ENCODE measurements around the gene FSD2. TPM values are rescaled to one million over a fixed set of nuclear protein-coding genes. Genes with fewer than 3 reads are reported as not detected.
A peak's percentile ranks its signal among the peaks of the same experiment; 100 is the strongest.

Gene FSD2, protein sequence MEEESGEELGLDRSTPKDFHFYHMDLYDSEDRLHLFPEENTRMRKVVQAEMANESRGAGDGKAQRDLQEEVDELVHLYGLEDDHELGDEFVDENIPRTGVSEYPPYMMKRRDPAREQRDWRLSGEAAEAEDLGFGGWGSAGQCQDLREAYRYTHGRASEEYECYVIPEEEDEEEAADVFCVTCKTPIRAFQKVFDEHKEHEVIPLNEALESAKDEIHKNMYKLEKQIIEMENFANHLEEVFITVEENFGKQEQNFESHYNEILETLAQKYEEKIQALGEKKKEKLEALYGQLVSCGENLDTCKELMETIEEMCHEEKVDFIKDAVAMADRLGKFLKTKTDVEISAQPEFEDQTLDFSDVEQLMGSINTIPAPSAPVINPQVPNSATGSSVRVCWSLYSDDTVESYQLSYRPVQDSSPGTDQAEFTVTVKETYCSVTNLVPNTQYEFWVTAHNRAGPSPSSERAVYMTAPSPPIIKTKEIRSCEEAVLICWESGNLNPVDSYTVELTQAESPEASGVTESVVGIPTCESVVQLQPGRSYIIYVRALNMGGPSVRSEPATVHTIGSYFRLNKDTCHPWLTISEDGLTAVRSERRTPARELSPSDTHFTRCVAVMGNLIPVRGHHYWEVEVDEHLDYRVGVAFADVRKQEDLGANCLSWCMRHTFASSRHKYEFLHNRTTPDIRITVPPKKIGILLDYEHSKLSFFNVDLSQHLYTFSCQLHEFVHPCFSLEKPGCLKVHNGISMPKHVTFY
- total RNA-seq: not detected

DNA sequence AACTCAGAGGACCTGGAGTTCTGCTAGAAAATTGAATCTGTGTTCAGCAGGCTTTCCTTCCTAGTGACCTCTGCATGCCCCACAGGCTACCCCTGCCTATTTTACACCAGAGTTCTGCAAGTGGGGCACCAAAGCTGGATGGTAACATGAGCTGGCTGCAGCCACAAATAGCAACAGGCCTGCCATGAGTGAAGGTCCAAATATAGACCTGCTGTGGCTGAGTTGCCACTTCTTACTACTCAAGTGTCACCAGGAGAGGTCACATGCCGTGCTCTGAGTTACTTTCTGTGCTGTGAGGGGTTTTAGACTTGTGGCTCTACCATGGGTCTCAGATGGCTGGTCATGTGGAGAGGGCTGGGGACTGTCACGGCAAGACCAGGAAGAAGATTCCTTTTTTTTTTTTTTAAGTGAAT lies at the start of gene FSD2:
TSS of gene FSD2 (minus strand) at position 76 of the 413 bp plus-strand sequence. CDS start 18,679 bp downstream, outside the sequence.
- DNase-seq (ENCODE audit: low spot score) (no peak), ATAC-seq (no peak)
- intact Hi-C loops (cut with DNase I): no loop called here

DNA sequence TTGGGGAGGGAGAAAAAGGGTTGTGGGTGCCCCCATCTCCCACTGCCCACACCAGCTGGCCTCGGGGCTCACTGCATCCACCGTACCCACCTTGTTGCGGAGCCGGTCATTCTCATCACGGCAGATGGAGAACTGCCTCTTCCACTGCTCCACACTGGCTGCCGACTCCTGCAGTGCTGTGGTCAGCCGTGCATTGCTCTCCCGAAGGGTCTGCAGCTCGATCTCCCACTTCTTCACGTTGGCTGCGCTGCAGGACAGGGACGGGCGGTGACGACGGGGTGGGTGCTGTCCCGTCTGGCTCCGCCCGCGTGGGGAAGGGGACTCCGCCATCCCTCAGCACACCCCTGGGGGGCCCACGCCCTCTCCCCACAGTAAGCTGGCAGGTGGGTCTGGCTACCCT lies 48.7 kb upstream of the FSD2 start:
- intact Hi-C loops (cut with DNase I): no loop called here
- no peak for ATAC-seq
- no peak for DNase-seq (ENCODE audit: low spot score)

DNA sequence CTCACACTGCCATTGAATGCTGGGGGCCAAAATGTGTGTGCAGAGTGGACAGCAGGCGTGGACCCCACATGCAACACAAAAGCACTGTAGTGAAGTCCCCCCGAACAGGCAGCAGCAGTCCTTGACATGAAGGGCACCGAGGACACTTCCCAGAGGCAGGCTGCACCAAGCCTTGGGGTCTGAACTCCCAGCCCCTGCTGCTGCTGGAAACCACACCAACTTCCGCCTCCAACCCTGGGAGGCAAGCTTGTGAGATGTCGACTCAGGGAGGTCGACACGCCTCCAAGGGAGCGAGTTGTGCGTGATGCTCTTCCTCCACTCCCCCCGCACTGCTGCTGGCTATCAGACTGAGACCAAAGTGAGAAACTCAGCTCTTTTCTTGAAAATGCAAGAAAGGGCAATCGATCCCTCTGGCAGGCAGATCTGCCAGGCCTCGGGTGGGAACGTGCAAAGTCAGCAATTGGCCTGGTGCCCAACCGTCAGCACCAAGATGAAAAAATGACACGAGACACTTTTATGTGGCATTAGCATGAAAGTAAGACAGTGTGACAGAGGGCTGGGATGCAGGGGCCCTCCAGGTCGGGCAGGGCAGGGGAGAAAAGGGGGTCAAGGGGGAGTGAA lies 47.2 kb upstream of the FSD2 start:
- DNase-seq (ENCODE audit: low spot score) (no peak), ATAC-seq (no peak)
- intact Hi-C loops (cut with DNase I): no loop called here

DNA sequence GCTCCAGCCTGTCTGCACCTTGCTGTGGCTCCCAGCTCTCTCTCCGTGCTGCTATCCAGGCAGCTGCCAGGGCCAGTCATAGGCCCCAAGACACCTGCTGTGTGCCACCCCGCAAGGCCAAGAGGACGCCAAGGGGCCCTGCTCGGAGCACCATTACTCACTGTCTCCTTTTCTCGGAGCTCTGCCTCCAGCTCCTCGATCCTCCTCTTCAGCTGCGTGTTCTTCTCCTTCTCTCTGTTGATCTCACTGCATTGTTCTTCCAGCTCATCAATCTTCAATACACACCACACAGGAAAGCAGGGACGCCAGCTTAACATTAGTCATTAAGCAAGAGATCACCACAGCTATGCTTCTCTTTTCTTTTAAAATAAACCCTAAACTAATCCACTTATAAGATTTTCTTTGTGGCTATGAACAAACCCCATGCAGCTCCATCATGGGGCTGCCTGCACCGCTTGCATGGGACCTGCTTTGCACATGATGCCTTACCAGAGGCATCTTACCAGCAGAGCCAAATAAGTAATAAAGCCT lies 46.2 kb upstream of the FSD2 start:
- no peak for ATAC-seq
- no peak for DNase-seq (ENCODE audit: low spot score)
- intact Hi-C loops (cut with DNase I): no loop called here

DNA sequence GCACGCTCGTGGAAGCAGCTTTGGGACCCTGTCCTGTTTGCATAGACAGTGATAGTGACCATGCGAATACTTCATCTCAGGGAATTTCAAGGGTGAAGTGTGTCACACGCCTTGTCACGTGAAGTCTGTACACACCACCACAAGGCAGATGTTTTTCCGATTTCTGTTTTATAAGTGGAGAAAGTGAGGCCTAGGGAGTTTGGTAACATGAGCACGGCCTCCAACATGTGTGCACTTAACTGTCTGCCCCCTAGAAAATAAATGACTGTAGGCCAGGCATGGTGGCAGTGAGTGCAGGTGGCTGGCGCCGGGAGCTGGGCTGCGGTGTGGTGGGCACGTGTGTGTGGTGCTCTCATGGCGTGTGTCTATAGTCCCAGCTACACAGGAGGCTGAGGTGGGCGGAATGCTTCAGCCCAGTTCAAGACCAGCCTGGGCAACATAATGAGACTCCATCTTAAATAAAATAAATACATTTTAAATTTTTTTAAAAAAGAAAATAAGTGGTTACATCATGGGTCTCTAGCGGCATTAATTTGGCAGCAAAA lies 45.5 kb upstream of the FSD2 start:
- intact Hi-C loops (cut with DNase I): no loop called here
- no peak for ATAC-seq
- no peak for DNase-seq (ENCODE audit: low spot score)

DNA sequence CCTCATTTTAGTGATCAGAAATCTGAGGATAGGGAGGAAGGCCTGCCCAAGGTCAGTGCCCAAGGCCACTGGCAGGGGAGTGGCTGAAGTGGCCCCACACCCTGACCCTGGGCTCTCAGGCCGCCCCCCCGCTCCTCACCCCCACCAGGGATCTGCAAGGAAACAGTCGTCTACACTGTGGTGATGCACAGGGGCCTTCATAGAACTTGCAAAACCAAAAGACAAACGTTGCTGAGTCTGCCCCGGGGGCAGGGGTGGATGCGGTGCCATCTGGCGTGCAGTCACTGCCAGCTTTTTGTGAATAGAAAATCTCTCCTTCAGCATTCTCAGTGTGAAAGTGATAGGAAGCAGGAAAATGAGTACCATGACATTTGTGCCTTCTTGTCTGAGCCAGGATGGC lies 44.9 kb upstream of the FSD2 start:
- DNase-seq (ENCODE audit: low spot score): no peak
- intact Hi-C loops (cut with DNase I): no loop called here
- no peak for ATAC-seq

DNA sequence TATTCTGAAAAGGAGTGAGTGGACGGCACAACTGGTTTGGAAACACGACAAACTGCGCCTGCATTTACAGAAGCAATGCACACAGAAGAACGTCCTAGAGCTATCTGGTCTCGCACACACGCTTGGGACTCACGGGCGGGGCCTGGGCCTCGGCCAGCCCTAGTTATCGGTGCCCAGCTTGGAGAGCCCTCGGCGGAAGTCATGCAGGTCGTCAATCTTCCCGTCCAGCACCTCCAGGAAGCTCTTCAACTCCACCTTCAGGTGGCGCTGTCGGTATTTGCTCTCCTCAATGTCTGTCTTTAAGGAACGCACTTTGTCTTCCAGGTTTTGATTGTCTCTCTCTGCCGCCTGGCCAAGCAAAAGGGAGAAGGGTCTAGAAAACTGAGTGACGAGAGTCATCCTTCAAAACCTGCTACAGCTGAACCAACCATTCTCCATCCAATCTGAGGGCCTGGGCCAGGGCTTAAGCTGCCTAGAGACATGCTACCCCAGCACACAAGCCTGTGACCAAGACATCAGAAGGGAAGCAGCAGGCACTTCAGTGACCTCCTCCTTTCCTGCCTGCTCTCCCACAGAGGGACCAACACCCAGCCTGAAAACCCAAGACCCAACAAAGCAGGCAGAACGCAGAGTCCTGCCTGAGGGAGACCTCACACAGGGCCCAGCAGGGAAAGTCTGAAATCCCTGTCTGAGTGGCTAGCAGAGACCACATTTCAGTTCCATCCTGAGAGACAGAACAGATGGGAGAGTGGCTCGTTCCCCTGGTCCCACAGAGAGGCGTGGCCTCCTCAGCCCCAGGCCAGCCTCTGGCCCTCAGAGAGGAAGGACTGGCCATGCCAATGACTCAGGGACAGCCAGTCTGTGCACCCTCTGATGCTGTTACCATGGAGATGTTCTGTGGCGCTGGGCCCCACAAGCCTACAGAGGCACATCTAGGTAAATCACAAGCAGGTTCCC lies 44.0 kb upstream of the FSD2 start:
- DNase-seq (ENCODE audit: low spot score) (peak; percentile 73), ATAC-seq (peak; percentile 87)
- intact Hi-C loops (cut with DNase I): no loop called here

DNA sequence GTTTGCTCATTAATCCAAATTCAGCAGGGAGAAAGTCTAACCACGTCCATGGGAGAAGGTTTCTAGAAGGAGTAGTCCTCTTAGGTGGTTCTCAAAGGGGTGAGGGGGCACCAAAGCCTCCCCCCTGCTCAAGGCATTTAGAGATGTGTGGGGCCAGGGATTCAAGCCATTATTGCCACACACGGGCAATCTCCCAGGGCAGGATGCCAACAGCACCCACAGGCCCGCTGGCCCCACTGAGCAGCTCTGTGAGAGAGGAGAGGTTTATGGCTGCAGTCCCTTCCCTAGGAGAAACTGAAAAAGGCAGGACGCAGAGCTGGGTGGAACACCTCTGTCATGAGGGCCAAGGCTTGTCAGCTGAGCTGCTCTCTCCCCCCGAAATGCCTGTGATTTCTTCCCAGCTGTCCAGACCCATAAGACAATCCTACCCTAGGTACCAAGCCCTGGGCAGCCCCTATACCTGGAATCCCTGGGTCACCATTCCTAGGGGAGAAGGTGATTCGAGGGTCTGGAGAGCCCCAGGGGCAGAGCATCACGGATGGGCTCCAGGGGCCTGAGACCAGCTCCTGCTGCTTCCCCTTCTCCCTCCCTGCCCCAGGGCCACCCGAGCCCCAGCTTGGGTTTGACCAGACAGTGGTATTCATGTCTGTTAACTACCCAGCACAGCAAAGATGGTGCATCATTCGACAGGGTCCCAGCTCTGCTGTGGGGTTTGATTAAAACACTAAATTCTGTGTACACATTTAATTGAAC lies 42.5 kb upstream of the FSD2 start:
- no peak for DNase-seq (ENCODE audit: low spot score)
- no peak for ATAC-seq
- intact Hi-C loops (cut with DNase I): no loop called here

DNA sequence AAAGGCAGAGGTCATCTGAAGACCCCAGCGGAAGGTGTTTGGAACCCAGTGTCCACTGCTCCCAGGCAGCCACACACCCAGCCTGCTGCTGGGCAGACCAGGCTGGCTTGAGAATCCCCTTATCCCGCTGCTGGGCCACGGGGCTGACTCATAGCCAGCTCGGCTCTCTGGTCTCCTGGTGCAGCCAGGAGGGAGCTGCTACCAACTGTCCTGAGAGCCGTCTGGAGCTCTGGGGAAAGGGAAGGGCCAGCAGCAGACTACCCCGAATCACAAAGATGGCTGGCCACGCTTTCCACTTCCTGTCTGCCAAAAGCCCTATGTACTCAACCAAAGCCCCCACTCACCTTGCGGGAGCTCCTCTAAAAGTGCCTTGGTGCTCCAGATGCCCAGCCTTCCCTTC lies 41.8 kb upstream of the FSD2 start:
- ATAC-seq (no peak), DNase-seq (ENCODE audit: low spot score) (no peak)
- intact Hi-C loops (cut with DNase I): no loop called here

DNA sequence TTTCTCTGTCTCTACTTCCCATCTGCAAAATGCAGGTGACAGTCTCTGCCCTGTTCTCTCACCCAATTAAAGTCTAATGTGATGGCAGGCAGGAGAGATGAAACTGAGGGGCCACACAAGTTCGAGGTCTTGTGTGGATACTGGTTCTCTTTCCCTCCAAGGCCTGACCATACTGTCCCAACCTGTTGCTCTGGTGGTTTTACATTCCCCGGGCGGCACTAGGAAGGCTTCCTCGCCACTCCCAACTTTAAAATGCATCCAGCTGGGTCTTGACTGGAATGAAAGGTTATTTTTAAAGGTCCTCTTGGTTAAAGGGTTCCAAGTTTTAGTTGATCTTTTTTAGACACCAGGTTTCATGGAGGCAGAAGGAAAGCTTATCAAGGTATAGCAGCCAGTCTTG lies 40.8 kb upstream of the FSD2 start:
- ATAC-seq: no peak
- DNase-seq (ENCODE audit: low spot score): no peak
- intact Hi-C loops (cut with DNase I): no loop called here

DNA sequence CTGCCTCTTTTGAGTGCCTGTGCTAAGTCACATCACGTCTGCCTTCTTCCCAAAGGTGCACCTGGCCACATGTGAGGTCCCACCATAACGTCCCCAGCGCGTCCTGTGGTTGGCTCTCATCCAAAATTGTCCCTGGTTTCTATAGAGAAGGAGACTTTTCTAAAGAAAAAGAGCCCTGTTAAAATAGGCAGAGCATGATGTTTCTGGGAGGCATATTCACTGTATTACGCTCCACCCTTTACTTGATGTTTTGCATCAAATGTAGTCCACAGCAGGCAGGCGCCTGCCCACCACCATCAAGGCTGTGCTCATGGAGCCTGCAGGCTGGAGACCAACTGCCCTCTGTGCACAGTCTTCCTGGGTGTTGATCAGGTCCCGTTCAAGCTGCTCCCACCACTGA lies 39.8 kb upstream of the FSD2 start:
- ATAC-seq (no peak), DNase-seq (ENCODE audit: low spot score) (no peak)
- intact Hi-C loops (cut with DNase I): no loop called here

DNA sequence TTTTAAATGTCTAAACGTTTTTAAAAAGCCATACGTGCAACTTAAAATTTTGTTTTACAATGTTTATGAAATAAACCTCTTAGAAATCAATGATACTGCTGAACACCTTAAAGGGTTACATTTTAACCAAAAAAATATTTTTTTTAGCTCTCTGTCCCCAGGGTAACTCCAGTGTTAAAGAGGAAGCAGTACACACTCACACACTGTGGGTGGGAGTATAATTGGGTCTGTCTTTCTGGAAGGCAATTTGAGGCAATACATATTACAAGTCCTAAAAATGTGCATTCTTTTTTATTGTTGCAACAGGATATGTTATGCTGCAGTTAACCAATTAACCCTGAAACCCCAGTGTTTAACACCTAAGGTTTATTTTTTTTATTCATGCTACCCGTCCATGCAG lies 37.7 kb upstream of the FSD2 start:
- intact Hi-C loops (cut with DNase I): no loop called here
- no peak for ATAC-seq
- DNase-seq (ENCODE audit: low spot score): no peak

DNA sequence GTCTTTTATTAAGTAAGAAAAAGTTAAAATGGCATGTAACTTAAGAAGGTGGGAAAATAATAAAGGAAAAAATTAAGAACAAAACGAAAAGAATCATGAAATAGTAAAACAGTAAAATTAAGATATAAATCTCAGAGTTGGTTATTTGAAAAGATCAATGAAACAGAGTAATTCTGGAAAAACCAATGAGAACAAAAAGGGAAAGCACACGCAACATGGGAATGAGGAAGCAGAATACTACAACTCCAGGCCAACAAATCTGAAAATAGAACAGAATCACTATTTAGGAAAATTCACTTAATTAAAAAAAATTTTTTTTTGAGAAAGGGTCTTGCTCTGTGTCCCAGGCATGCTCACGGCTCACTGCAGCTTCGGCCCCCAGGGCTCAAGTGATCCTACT lies 34.3 kb upstream of the FSD2 start:
- ATAC-seq: no peak
- intact Hi-C loops (cut with DNase I): no loop called here
- no peak for DNase-seq (ENCODE audit: low spot score)

DNA sequence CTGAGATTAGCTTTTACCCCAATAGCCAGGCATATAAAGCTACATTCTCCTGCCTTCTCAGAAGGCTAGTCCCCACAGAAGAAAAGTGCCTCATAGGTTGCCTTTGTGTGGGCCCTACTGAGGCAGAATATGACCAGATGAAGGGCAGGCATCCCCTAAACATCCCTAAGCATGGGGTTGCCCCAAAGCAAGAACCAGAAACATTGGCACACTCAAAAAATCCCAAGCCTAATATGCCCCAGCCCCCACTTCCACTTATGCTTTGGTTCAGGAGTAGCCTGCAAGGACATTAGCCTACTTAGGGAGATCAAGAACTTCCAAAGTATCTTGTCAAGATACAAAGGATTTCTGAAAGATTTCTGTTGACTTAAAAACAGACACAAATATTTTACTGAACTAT lies 33.3 kb upstream of the FSD2 start:
- DNase-seq (ENCODE audit: low spot score) (no peak), ATAC-seq (no peak)
- intact Hi-C loops (cut with DNase I): no loop called here

DNA sequence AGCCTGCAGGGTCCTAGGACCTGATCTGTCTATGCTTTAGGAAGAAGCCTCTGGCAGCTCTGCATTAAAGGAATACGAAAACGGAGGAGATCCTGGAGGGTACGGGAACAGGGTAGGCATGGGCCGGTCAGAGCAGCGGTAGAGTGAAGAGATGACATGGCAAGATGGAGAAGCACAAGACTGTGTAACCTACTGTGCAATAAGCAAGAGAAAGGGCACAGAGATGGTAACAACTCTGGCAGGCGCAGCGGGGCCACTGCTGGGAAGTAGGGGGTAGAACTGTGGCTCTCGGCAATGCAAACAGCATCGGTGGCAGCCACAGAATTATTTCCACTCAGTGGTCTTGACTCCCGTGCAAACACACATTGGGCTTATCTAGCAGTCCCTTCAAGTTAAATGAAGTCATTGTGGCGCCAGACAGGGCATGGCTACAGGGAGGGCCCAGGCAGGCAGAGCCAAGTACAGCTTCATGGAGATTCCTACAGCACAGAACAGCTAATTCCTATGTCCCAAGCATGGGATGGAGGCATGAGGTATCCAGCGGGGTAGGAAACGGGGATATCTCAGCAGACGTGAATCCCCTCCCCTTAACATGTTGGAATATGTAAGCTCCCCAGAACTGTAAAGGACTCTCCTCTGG lies 32.3 kb upstream of the FSD2 start:
- DNase-seq (ENCODE audit: low spot score) (no peak), ATAC-seq (no peak)
- intact Hi-C loops (cut with DNase I): no loop called here

DNA sequence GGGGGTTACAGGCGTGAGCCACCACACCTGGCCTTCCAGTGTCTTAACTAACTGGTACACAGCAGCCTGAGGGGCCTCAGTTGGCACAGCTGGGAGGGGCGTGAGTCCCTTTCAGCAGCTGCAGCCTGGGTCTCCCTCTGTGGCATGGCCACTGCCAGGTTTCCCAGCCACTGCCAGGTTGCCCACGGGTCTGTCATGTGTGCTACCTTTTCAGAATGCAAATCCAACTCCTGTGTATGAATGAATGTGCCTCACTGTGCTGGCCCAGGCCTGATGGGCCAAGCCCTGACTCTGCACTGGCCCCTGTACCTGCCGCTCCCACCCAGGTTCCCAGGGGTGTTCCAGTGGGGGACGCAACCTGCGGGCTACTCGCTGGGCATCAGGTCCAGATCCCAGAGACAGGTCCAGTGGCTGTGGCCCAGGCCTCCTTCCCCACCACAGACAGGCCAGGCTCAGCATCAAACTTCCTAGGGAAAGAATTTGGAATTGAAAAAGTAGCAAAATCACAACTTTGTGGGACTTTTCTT lies 29.6 kb upstream of the FSD2 start:
- DNase-seq (ENCODE audit: low spot score): no peak
- intact Hi-C loops (cut with DNase I): no loop called here
- no peak for ATAC-seq

DNA sequence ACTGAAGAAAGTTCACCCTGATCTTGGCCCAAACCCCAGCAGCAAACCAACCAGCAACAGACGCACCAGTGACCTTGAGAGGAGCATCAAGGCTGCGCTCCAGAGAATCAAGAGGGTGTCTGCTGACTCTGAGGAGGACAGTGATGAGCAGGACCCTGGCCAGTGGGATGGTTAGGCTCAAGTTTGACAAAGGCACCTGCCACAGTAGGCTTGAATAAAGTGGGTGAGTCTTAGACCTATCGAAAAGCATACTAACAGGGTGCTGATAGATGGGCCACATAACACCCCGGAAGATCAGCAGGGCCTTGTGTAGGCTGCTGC lies 27.5 kb upstream of the FSD2 start:
- no peak for DNase-seq (ENCODE audit: low spot score)
- intact Hi-C loops (cut with DNase I): no loop called here
- no peak for ATAC-seq
